ENCODE results near the gene DNER. TPM values are rescaled to one million over a fixed set of nuclear protein-coding genes. Genes with fewer than 3 reads are reported as not detected.

The DNER gene
- total RNA-seq, 1 experiment from 2014 or later: 3.7 TPM

DNA sequence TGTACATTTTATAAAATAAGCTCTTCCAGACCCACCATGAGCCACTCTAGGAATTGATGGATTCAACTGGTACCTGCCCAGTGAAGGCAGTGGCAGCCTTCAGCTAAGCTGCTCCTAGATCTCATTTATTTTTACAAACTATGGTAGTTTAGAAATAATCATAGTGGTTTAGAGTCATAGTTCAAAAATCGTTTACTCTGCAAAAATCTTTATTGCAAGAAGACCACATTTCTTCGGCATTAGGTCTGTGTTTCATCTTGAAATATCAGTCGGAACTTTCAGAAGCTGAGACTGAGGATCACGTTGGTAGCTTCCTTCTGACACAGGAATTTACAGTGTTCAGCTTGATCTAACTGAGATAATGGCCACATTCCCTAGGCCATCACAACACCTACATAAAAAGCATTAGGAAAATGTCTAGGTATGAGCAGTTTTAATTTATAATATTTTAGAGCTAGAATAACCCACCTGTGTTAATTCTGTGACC is 237.0 kb downstream of the DNER start:
- ChIA-PET POLR2A (no interaction called here), CTCF (interaction anchor here (2.2 kb wide), 1 partner anchor 110 kb away, joined by 10 read pairs; no protein-coding TSS in a partner anchor)
- Mint-ChIP-seq H3K4me1 (peaks cover 35% of the 10 kb centered on the region), H3K36me3 (no peaks in the 10 kb centered on the region), H3K4me3 (no peak overlapping the region), H3K9me3 (peaks cover 4% of the 10 kb centered on the region; the same call in 1 of the 2 replicates), H3K27ac (no peak overlapping the region), H3K27me3 (ENCODE audit: low read depth) (no peaks in the 10 kb centered on the region)
- TF ChIP-seq SP1 (CRISPR knock-in tag; conservative IDR thresholded peaks at IDR 0.05): no peak
- TF ChIP-seq ZNF671 (CRISPR knock-in tag; IDR thresholded peaks at IDR 0.05): no peak
- TF ChIP-seq, protein P1, sequence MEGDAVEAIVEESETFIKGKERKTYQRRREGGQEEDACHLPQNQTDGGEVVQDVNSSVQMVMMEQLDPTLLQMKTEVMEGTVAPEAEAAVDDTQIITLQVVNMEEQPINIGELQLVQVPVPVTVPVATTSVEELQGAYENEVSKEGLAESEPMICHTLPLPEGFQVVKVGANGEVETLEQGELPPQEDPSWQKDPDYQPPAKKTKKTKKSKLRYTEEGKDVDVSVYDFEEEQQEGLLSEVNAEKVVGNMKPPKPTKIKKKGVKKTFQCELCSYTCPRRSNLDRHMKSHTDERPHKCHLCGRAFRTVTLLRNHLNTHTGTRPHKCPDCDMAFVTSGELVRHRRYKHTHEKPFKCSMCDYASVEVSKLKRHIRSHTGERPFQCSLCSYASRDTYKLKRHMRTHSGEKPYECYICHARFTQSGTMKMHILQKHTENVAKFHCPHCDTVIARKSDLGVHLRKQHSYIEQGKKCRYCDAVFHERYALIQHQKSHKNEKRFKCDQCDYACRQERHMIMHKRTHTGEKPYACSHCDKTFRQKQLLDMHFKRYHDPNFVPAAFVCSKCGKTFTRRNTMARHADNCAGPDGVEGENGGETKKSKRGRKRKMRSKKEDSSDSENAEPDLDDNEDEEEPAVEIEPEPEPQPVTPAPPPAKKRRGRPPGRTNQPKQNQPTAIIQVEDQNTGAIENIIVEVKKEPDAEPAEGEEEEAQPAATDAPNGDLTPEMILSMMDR (IDR thresholded peaks at IDR 0.05): no peak
- no peak for DNase-seq (ENCODE audit: low spot score)
- no peak for ATAC-seq

DNA sequence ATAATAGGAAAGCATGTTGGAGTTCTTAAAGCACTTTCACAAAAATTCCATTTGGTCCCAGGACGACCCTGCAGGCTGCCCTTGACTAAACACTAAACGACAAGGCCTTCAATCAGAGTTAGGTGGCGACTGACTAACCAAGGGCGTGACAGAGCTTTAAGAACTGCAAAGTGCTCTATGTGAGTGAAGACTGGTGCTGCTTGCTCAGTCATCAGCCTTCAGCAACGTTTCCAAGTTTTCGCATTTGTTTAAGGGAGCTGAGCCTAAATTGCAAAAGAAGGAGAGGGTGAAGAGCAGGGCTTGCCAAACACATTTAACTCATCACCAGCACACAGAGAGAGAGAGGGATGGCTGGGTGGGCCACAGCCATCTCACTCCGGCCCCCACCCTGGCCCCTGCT is 238.6 kb downstream of the DNER start:
- peak; percentile 74 for ATAC-seq
- TF ChIP-seq NR2C2 (CRISPR knock-in tag; IDR thresholded peaks at IDR 0.05) (no peak), NR1H2 (CRISPR knock-in tag; IDR thresholded peaks at IDR 0.05) (no peak), CBFB (CRISPR knock-in tag; IDR thresholded peaks at IDR 0.05; ENCODE audit: low read depth) (no peak), ZSCAN18 (CRISPR knock-in tag; IDR thresholded peaks at IDR 0.05) (no peak), MYBL2 (CRISPR knock-in tag; IDR thresholded peaks at IDR 0.05) (no peak), GABPB1 (CRISPR knock-in tag; IDR thresholded peaks at IDR 0.05) (no peak), CREB1 (CRISPR knock-in tag; IDR thresholded peaks at IDR 0.05) (no peak), SOX15 (CRISPR knock-in tag; IDR thresholded peaks at IDR 0.05) (no peak), RELA (CRISPR knock-in tag; IDR thresholded peaks at IDR 0.05; ENCODE audit: borderline replicate concordance) (no peak), PRDM15 (CRISPR knock-in tag; IDR thresholded peaks at IDR 0.05) (no peak), ELF4 (CRISPR knock-in tag; IDR thresholded peaks at IDR 0.05; ENCODE audit: low read depth) (no peak), NFE2L1 (CRISPR knock-in tag; IDR thresholded peaks at IDR 0.05) (no peak), FOXJ3 (CRISPR knock-in tag; IDR thresholded peaks at IDR 0.05; ENCODE audit: borderline replicate concordance) (no peak), ZNF423 (CRISPR knock-in tag; IDR thresholded peaks at IDR 0.05) (no peak)
- TF ChIP-seq, protein P2, sequence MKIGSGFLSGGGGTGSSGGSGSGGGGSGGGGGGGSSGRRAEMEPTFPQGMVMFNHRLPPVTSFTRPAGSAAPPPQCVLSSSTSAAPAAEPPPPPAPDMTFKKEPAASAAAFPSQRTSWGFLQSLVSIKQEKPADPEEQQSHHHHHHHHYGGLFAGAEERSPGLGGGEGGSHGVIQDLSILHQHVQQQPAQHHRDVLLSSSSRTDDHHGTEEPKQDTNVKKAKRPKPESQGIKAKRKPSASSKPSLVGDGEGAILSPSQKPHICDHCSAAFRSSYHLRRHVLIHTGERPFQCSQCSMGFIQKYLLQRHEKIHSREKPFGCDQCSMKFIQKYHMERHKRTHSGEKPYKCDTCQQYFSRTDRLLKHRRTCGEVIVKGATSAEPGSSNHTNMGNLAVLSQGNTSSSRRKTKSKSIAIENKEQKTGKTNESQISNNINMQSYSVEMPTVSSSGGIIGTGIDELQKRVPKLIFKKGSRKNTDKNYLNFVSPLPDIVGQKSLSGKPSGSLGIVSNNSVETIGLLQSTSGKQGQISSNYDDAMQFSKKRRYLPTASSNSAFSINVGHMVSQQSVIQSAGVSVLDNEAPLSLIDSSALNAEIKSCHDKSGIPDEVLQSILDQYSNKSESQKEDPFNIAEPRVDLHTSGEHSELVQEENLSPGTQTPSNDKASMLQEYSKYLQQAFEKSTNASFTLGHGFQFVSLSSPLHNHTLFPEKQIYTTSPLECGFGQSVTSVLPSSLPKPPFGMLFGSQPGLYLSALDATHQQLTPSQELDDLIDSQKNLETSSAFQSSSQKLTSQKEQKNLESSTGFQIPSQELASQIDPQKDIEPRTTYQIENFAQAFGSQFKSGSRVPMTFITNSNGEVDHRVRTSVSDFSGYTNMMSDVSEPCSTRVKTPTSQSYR (CRISPR knock-in tag; IDR thresholded peaks at IDR 0.05): no peak
- TF ChIP-seq, protein P3, sequence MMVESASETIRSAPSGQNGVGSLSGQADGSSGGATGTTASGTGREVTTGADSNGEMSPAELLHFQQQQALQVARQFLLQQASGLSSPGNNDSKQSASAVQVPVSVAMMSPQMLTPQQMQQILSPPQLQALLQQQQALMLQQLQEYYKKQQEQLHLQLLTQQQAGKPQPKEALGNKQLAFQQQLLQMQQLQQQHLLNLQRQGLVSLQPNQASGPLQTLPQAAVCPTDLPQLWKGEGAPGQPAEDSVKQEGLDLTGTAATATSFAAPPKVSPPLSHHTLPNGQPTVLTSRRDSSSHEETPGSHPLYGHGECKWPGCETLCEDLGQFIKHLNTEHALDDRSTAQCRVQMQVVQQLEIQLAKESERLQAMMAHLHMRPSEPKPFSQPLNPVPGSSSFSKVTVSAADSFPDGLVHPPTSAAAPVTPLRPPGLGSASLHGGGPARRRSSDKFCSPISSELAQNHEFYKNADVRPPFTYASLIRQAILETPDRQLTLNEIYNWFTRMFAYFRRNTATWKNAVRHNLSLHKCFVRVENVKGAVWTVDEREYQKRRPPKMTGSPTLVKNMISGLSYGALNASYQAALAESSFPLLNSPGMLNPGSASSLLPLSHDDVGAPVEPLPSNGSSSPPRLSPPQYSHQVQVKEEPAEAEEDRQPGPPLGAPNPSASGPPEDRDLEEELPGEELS (CRISPR knock-in tag; IDR thresholded peaks at IDR 0.05): no peak
- TF ChIP-seq, protein P4, sequence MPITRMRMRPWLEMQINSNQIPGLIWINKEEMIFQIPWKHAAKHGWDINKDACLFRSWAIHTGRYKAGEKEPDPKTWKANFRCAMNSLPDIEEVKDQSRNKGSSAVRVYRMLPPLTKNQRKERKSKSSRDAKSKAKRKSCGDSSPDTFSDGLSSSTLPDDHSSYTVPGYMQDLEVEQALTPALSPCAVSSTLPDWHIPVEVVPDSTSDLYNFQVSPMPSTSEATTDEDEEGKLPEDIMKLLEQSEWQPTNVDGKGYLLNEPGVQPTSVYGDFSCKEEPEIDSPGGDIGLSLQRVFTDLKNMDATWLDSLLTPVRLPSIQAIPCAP (CRISPR knock-in tag; IDR thresholded peaks at IDR 0.05): no peak
- no peak overlapping the region for H3K4me3 Mint-ChIP-seq

More for the DNA sequence above, 238.6 kb downstream of the DNER start:
- Mint-ChIP-seq H3K27ac (no peak overlapping the region; the same call in 1 of the 2 replicates), H3K4me1 (peaks cover 35% of the 10 kb centered on the region), H3K36me3 (no peaks in the 10 kb centered on the region), H3K27me3 (ENCODE audit: low read depth) (no peaks in the 10 kb centered on the region), H3K9me3 (peaks cover 4% of the 10 kb centered on the region; the same call in 1 of the 2 replicates)
- CTCF ChIA-PET: interaction anchor here (2.2 kb wide), 1 partner anchor 111 kb away, joined by 10 read pairs; no protein-coding TSS in a partner anchor
- DNase-seq (ENCODE audit: low spot score): no peak
- POLR2A ChIA-PET: no interaction called here

Data from WTC11 (cell line).